Measurements from ENCODE around the gene NDUFB6.
"Not testable (repeated sequence)": the region's sequence is repeated elsewhere in the genome, so short reads cannot be mapped to it uniquely, and the experiment has no call there.

NDUFB6 gene

GRCh38 chr9:32524558-32524891, 48.4 kb downstream of the NDUFB6 start:
- DNase-seq (ENCODE audit: low spot score), result not testable (repeated sequence)

DNA sequence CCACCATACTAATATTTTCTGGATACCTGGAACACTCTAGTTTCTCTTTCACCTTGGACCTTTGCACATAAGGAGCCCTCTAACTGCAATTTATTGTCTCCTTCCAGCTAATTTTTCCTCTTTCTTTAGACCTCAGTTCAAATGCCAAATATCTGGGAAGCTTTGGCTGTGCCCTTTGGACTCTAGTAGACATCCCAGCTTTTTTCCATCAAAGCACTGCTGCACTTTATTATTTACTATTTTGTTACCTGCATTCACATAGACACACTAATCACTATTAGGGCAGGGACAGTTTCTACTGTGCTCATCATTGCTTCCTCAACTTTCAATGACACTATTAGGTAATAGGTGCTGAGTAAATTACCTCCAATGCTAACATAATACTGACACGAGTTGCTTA, 49.0 kb downstream of the NDUFB6 start:
- DNase-seq (ENCODE audit: low spot score), result no peak

- no peak for DNase-seq (ENCODE audit: low spot score)
Measured at GRCh38 chr9:32518276-32518675, 54.7 kb downstream of the NDUFB6 start.

DNA sequence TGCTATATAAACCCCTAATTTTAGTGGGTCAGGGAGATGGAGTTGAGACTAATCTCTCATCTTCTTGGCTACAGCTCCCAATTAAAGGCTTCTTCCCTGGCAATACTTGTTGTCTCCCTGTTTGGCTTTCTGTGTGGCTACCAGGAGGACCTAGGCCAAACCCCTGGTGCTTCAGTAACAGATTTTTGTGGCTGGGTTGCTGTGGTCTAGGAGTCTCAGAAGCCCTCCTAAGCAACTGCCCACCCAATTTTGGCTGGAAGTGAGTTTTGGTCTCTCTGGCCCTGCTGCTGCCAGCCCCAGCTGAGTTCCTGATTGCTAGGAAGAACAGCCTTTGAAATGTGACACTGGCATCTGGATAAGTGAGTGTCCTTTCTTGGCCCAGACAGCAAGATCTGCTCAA, 56.7 kb downstream of the NDUFB6 start:
- no peak for DNase-seq (ENCODE audit: low spot score)

DNA sequence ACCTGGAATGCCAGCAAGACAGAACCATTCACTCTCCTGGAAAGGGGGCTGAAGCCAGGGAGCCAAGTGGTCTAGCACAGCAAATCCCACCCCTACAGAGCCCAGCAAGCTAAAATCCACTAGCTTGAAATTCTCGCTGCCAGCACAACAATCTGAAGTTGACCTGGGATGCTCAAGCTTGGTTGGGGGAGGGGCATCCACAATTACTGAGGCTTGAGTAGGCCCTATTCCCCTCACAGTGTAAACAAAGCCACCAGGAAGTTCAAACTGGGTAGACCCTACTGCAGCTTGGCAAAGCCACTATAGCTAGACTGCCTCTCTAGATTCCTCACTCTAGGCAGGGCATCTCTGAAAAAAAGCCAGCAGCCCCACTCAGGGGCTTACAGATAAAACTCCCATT, 64.2 kb downstream of the NDUFB6 start:
- no peak for DNase-seq (ENCODE audit: low spot score)

DNA sequence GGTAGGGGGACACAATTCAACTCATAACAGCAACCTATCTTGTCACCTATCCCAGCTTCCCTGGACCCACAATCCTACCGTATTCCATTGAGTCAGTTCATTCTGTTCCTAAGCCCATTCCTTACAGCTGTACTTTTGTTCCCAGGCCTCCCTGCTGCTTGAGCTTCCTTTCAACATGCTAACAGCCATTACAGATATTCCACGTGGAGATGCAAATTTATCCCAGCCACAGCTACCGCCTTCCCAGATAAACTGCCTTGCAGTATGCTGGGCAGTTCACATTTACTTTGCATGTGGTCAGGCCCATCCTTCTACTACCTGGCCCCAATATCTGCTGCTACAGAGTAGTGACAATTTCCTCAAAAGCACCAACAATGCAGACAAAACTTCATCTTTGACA, 70.0 kb downstream of the NDUFB6 start:
- DNase-seq (ENCODE audit: low spot score), result no peak

Measured in RKO (cell line).